Brain microvascular endothelial cell (primary cell): ENCODE data around the gene HIVEP1.

Experiments used
- DNase-seq: peaks from one replicate; pipeline ENCODE4 v3.0.0-alpha.2; 2020
- H3K27ac ChIP-seq: fragments of 250-450 bp; sonication (Bioruptor Pico); 2 replicates; pipeline ENCODE4 v1.5.1; 2020; ENCODE audit warnings: mild to moderate bottlenecking, moderate library complexity
- H3K27me3 ChIP-seq: fragments of 250-450 bp; sonication (Bioruptor Pico); replicated peaks from 2 replicates; pipeline ENCODE4 v1.5.1; 2020; ENCODE audit warnings: mild to moderate bottlenecking
- H3K36me3 ChIP-seq: fragments of 250-450 bp; sonication (Bioruptor Pico); replicated peaks from 2 replicates; pipeline ENCODE4 v1.5.1; 2020; ENCODE audit warnings: mild to moderate bottlenecking
- H3K4me3 ChIP-seq: 2 replicates; pipeline ENCODE4 v1.5.1; 2011; ENCODE audit warnings: low read depth, mild to moderate bottlenecking, control low read depth, low read length, moderate library complexity
- in situ Hi-C: cut with HindIII; loops from 2 replicates; pipeline ENCODE4 v1.10.0; 2017; ENCODE audit warnings: low sequenced_read_pairs, low pct_ligation_motif_present
- TF ChIP-seq, protein P1 (sequence below): IDR thresholded peaks from 2 replicates; pipeline ENCODE4 v1.5.1; 2011; ENCODE audit warnings: low read depth, mild to moderate bottlenecking, moderate library complexity, low read length, control low read depth, inconsistent platforms; ENCODE audit errors: missing control alignments

The HIVEP1 gene

DNA sequence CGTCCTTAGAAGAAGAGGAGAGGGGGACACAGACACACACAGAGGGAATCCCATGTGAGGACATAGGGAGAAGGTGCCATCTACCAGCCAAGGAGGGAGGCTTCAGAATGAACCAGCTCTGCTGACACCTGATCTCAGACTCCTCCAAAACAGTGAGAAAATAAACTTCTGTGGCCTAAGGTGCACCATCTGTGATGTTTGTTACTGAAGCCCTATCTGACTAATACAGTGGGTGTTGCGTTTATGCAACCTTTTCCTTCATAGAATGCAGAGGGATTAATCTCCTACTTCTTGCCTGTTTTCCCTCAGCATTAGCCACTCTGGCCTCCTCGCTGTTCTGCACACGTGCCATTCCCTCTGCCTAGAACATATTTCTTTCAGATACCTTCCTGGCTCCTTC, 196.6 kb downstream of the HIVEP1 start:
- in situ Hi-C loops: no loop called here
- no peaks in the 10 kb centered on the region for H3K36me3 ChIP-seq
- TF ChIP-seq, protein P1, sequence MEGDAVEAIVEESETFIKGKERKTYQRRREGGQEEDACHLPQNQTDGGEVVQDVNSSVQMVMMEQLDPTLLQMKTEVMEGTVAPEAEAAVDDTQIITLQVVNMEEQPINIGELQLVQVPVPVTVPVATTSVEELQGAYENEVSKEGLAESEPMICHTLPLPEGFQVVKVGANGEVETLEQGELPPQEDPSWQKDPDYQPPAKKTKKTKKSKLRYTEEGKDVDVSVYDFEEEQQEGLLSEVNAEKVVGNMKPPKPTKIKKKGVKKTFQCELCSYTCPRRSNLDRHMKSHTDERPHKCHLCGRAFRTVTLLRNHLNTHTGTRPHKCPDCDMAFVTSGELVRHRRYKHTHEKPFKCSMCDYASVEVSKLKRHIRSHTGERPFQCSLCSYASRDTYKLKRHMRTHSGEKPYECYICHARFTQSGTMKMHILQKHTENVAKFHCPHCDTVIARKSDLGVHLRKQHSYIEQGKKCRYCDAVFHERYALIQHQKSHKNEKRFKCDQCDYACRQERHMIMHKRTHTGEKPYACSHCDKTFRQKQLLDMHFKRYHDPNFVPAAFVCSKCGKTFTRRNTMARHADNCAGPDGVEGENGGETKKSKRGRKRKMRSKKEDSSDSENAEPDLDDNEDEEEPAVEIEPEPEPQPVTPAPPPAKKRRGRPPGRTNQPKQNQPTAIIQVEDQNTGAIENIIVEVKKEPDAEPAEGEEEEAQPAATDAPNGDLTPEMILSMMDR: no peak
- no peak overlapping the region for H3K27ac ChIP-seq
- no peak overlapping the region for H3K4me3 ChIP-seq
- no peak for DNase-seq
- no peaks in the 10 kb centered on the region for H3K27me3 ChIP-seq
